Heart left ventricle (tissue), 13 donors: ENCODE measurements around the gene ZNF106.

Experiments
- CTCF ChIP-seq, 12 donors: fragments of 200-600 bp; sonication (generic) in 4 of 12; IDR thresholded peaks; one replicate each; pipeline versions ENCODE4 v1.5.0 to v1.8.0; 2018 to 2022; ENCODE audit warnings: antibody characterized with exemption in 12 of 12, mild to moderate bottlenecking in 5 of 12
- POLR2A ChIP-seq, 2 donors: fragments of 450-650 bp; IDR thresholded peaks; one replicate each; pipeline ENCODE4 v1.6.1; 2017; ENCODE audit warnings: antibody characterized with exemption in 2 of 2, mild to moderate bottlenecking in 2 of 2, moderate library complexity in 2 of 2
- donor health status: ischemic (EF 13 %, LVEDD 7.1; RV severe dilation, severe dysfunction).
- donor health status: DM: no; HTN: yes; CAD: no.
- donor health status: DM: no; HTN: no; CAD: no.
- donor health status: ischemic (EF 25% LVEDD 6.9; RV normal size, moderate dysfunction).
- donor health status: ischemic (EF 25% LVEDD 5.7; RV mildly dilated, moderate dysfunction).
- donor health status: ischemic (EF 35%, LVEDD 5.7; RV mildly dilated, moderate dysfunction).
- donor health status: nonischemic (EF 11% LVEDD 7.7; RV severe dilation, severe dysfunction).
- donor health status: DM: yes; HTN: yes; CAD: no.
- donor health status: PGD.
- donor health status: ischemic (EF 29% LVEDD 5.4; RV normal size, mild dysfunction).
- donor health status: nonischemic (EF 23%, LVEDD 6.1; RV moderate dilation, normal function).

- no peak for TF ChIP-seq CTCF (IDR thresholded peaks at IDR 0.05)
- TF ChIP-seq POLR2A (IDR thresholded peaks at IDR 0.05), result no peak
These were observed 20.1 kb upstream of the ZNF106 start for GRCh38 chr15:42511007-42511391.
